ENCODE results near the gene STAG3. TPM values are rescaled to one million over a fixed set of nuclear protein-coding genes. Genes with fewer than 3 reads are reported as not detected.

Gene STAG3
- total and polyA plus RNA-seq, 3 donors from 2014 or later = 105 to 281 (median 224) TPM

- Histone ChIP-seq H3K36me3 (ENCODE audit: low read depth, missing control alignments) (no peaks in the 10 kb centered on the region), H3K4me1 (no peaks in the 10 kb centered on the region), H3K27ac (no peak overlapping the region), H3K4me3 (no peak overlapping the region), H3K27me3 (no peaks in the 10 kb centered on the region), H3K9me3 (no peaks in the 10 kb centered on the region)
- no peak for DNase-seq
- TF ChIP-seq POLR2A (IDR thresholded peaks at IDR 0.05) (no peak), CTCF (IDR thresholded peaks at IDR 0.05) (no peak)
- WGBS, 2 donors = 82 to 87% methylated on average over 9 of the region's 9 CpGs
- intact Hi-C loops (cut with DNase I; ENCODE audit: low total_unique reads) = no loop called here
Measured at GRCh38 chr7:100204454-100204853, 26.7 kb downstream of the STAG3 start.

- TF ChIP-seq POLR2A (IDR thresholded peaks at IDR 0.05) (no peak), CTCF (IDR thresholded peaks at IDR 0.05) (no peak)
- Histone ChIP-seq H3K4me3 (no peak overlapping the region), H3K27ac (no peak overlapping the region), H3K9me3 (no peaks in the 10 kb centered on the region), H3K4me1 (no peaks in the 10 kb centered on the region), H3K36me3 (ENCODE audit: low read depth, missing control alignments) (no peaks in the 10 kb centered on the region), H3K27me3 (no peaks in the 10 kb centered on the region)
- intact Hi-C loops (cut with DNase I; ENCODE audit: low total_unique reads) = no loop called here
- DNase-seq = no peak
- 47 to 54% methylated on average over 6 of the region's 6 CpGs for WGBS, 2 donors
Measured at GRCh38 chr7:100208911-100209408, 31.2 kb downstream of the STAG3 start.

GRCh38 chr7:100209493-100209892 lies 31.8 kb downstream of the STAG3 start:
- DNase-seq = no peak
- Histone ChIP-seq H3K27ac (no peak overlapping the region), H3K36me3 (ENCODE audit: low read depth, missing control alignments) (no peaks in the 10 kb centered on the region), H3K9me3 (no peaks in the 10 kb centered on the region), H3K4me3 (no peak overlapping the region), H3K27me3 (no peaks in the 10 kb centered on the region), H3K4me1 (no peaks in the 10 kb centered on the region)
- TF ChIP-seq CTCF (IDR thresholded peaks at IDR 0.05) (no peak), POLR2A (IDR thresholded peaks at IDR 0.05) (no peak)
- intact Hi-C loops (cut with DNase I; ENCODE audit: low total_unique reads) = no loop called here
- WGBS, 2 donors = 69 to 74% methylated on average over 6 of the region's 6 CpGs

- Histone ChIP-seq H3K36me3 (ENCODE audit: low read depth, missing control alignments) (no peaks in the 10 kb centered on the region), H3K27me3 (no peaks in the 10 kb centered on the region), H3K4me1 (peaks cover under 1% of the 10 kb centered on the region), H3K4me3 (no peak overlapping the region), H3K27ac (no peak overlapping the region), H3K9me3 (no peaks in the 10 kb centered on the region)
- DNase-seq = no peak
- intact Hi-C loops (cut with DNase I; ENCODE audit: low total_unique reads) = no loop called here
- TF ChIP-seq CTCF (IDR thresholded peaks at IDR 0.05) = no peak
- TF ChIP-seq POLR2A (IDR thresholded peaks at IDR 0.05) = no peak
- WGBS, 2 donors = 68 to 84% methylated on average over 4 to 5 of the region's 5 CpGs
Measured at GRCh38 chr7:100210805-100211204, 33.1 kb downstream of the STAG3 start.

- Histone ChIP-seq H3K4me3 (no peak overlapping the region), H3K9me3 (no peaks in the 10 kb centered on the region), H3K27ac (no peak overlapping the region), H3K27me3 (no peaks in the 10 kb centered on the region), H3K36me3 (ENCODE audit: low read depth, missing control alignments) (no peaks in the 10 kb centered on the region), H3K4me1 (peaks cover 6% of the 10 kb centered on the region)
- WGBS, 2 donors = 85 to 88% methylated on average over 7 of the region's 7 CpGs
- DNase-seq = no peak
- TF ChIP-seq POLR2A (IDR thresholded peaks at IDR 0.05) (no peak), CTCF (IDR thresholded peaks at IDR 0.05) (no peak)
- intact Hi-C loops (cut with DNase I; ENCODE audit: low total_unique reads) = no loop called here
Measured at GRCh38 chr7:100211342-100211780, 33.6 kb downstream of the STAG3 start.
